22Rv1 (cell line): ENCODE measurements around the gene TMEM120A.
"Not testable (repeated sequence)": the region's sequence is repeated elsewhere in the genome, so short reads cannot be mapped to it uniquely, and the experiment has no call there.

Experiments
- H3K27ac ChIP-seq: fragments of 450-650 bp; 2 replicates; pipeline ENCODE4 v1.5.1; 2017
- ZFX ChIP-seq: fragments of 450-650 bp; IDR thresholded peaks from 2 replicates; pipeline ENCODE4 v1.6.1; 2017; ENCODE audit warnings: antibody characterized with exemption, borderline replicate concordance
- TF ChIP-seq, protein P1 (sequence below): fragments of 450-650 bp; IDR thresholded peaks from 2 replicates; pipeline ENCODE4 v1.5.1; 2017; ENCODE audit warnings: mild to moderate bottlenecking

The TMEM120A gene

GRCh38 chr7:75994388-75995051, at the start of gene TMEM120A:
Gene TMEM120A (minus strand): TSS chr7:75994595. CDS start chr7:75994570, 25 bp downstream.
- H3K27ac ChIP-seq: peak within 1 kb of the TSS; percentile 86
- TF ChIP-seq, protein P1, sequence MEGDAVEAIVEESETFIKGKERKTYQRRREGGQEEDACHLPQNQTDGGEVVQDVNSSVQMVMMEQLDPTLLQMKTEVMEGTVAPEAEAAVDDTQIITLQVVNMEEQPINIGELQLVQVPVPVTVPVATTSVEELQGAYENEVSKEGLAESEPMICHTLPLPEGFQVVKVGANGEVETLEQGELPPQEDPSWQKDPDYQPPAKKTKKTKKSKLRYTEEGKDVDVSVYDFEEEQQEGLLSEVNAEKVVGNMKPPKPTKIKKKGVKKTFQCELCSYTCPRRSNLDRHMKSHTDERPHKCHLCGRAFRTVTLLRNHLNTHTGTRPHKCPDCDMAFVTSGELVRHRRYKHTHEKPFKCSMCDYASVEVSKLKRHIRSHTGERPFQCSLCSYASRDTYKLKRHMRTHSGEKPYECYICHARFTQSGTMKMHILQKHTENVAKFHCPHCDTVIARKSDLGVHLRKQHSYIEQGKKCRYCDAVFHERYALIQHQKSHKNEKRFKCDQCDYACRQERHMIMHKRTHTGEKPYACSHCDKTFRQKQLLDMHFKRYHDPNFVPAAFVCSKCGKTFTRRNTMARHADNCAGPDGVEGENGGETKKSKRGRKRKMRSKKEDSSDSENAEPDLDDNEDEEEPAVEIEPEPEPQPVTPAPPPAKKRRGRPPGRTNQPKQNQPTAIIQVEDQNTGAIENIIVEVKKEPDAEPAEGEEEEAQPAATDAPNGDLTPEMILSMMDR: peak; percentile 61
- no peak for TF ChIP-seq ZFX

- H3K27ac ChIP-seq: no peak overlapping the region
- TF ChIP-seq, protein P1: no peak
- TF ChIP-seq ZFX: no peak
Observed at GRCh38 chr7:76040126-76040525, 45.7 kb upstream of the TMEM120A start.

GRCh38 chr7:76037310-76037709, 42.9 kb upstream of the TMEM120A start:
- TF ChIP-seq ZFX: no peak
- TF ChIP-seq, protein P1: no peak
- no peak overlapping the region for H3K27ac ChIP-seq

DNA sequence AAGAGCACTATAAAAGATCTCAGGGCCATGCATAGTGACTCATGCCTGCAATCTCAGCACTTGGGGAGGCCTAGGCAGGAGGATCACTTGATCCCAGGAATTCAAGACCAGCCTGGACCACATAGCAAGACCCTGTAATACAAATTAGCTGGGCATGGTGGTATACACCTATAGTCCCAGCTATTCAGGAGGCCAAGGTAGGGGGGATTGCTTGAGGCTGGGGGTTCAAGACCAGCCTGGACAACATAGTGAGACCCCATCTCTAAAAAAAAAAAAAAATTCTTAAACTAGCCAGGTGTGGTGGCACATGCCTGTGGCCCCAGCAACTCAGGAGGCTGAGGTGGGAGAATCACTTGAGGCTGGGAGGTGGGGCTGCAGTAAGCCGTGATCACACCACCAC, 37.6 kb upstream of the TMEM120A start:
- no peak for TF ChIP-seq ZFX
- TF ChIP-seq, protein P1: no peak

DNA sequence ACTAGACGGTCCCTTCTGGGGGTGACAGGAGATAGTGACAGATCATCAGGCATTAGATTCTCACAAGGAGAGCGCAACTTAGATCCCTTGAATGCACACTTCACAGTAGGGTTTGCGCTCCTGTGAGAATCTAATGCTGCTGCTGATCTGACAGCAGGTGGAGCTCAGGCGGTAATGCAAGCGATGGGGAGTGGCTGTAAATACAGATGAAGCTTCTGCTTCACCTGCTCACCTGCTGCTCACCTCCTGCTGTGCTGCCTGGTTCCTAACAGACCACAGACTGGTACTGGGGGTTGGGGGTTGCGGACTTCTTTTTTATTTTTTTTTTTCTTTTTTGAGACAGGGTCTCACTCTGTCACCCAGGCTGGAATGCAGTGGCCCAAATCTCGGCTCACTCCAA, 35.3 kb upstream of the TMEM120A start:
- H3K27ac ChIP-seq: not testable (repeated sequence)
- TF ChIP-seq, protein P1: peak; percentile 22; the same call in 1 of the 2 replicates

More for the DNA sequence above, 37.6 kb upstream of the TMEM120A start:
- no peak overlapping the region for H3K27ac ChIP-seq

DNA sequence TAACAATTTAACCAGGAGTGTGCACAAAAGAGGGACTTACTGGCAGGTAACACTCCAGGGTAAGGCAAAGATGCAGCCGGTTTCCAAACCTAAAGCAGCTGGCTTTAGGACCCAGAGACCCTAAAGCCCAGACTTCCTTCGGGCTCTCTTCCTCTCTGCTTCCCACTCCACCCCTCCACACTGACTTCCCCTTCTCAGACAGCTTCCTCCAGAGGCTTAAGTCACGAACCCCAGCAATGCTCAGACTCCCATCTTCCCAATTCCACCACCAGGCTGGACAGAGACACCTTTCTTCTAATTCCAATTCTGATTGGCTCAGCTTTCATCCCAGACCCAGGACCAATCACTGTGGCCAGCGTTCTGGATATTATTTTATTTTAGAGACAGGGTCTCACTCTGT, 28.6 kb upstream of the TMEM120A start:
- TF ChIP-seq, protein P1: no peak
- no peak for TF ChIP-seq ZFX
- H3K27ac ChIP-seq: no peak overlapping the region

GRCh38 chr7:76022026-76022780, 27.8 kb upstream of the TMEM120A start:
- TF ChIP-seq, protein P1: no peak
- TF ChIP-seq ZFX: no peak

More at GRCh38 chr7:76022026-76022780, 27.8 kb upstream of the TMEM120A start:
- H3K27ac ChIP-seq: no peak overlapping the region
